SK-N-SH (cell line): ENCODE data around the gene DUSP6.

Source experiments
- EP300 ChIP-seq, 2 experiments: IDR thresholded peaks; 2 replicates each; pipeline versions ENCODE4 v1.4.0 to v1.6.1; 2012; ENCODE audit warnings: borderline replicate concordance in 1 of 2, low read depth in 1 of 2, low read length in 1 of 2
- FOSL2 ChIP-seq: IDR thresholded peaks from 2 replicates; pipeline ENCODE4 v1.4.0; 2012; ENCODE audit warnings: low read depth, mild to moderate bottlenecking, moderate library complexity, borderline replicate concordance
- FOXJ3 ChIP-seq: sonication (generic); formaldehyde crosslinking; IDR thresholded peaks from 2 replicates; pipeline ENCODE4 v1.5.1; 2020; ENCODE audit warnings: mild to moderate bottlenecking, missing genetic modification reagents
- GABPA ChIP-seq: IDR thresholded peaks from 2 replicates; pipeline ENCODE4 v1.4.0; 2012; ENCODE audit warnings: low read depth, mild to moderate bottlenecking
- JUND ChIP-seq: IDR thresholded peaks from 2 replicates; pipeline ENCODE4 v1.4.0; 2012
- POLR2AphosphoS5 ChIP-seq: IDR thresholded peaks from 2 replicates; pipeline ENCODE4 v1.6.1; 2012; ENCODE audit warnings: low read depth, low read length
- TF ChIP-seq, protein P1 (sequence below): fragments of 200-600 bp; sonication (generic); IDR thresholded peaks from 2 replicates; pipeline ENCODE4 v1.6.1; 2017; ENCODE audit warnings: antibody characterized with exemption, mild to moderate bottlenecking, moderate library complexity
- TF ChIP-seq, protein P2 (sequence below): fragments of 150-350 bp; IDR thresholded peaks from 2 replicates; pipeline ENCODE4 v1.6.1; 2017; ENCODE audit warnings: antibody characterized with exemption, low read length, low read depth, borderline replicate concordance
- TF ChIP-seq, protein P3 (sequence below): IDR thresholded peaks from 2 replicates; pipeline ENCODE4 v1.6.1; 2012; ENCODE audit warnings: mild to moderate bottlenecking, low read depth, low read length, moderate library complexity

DNA sequence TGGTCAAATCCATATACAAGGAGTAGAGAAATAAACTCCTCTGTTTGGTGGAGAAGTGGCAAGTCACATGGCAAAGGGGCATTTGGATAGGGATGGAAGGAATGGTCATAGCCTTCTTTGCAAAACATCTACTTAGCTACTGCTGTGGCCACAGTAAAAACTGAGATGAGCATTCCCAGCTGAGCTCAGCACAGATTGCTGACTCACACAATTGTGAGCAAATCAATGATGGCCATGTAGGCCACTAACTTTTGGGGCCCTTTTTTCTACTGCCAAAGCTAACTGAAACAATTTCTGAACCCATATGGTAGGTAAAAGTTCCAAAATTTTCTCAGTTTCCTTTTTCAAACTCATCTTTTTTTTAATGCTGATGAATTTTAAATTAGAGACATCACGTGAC is 31.6 kb downstream of the DUSP6 start:
- TF ChIP-seq, protein P1, sequence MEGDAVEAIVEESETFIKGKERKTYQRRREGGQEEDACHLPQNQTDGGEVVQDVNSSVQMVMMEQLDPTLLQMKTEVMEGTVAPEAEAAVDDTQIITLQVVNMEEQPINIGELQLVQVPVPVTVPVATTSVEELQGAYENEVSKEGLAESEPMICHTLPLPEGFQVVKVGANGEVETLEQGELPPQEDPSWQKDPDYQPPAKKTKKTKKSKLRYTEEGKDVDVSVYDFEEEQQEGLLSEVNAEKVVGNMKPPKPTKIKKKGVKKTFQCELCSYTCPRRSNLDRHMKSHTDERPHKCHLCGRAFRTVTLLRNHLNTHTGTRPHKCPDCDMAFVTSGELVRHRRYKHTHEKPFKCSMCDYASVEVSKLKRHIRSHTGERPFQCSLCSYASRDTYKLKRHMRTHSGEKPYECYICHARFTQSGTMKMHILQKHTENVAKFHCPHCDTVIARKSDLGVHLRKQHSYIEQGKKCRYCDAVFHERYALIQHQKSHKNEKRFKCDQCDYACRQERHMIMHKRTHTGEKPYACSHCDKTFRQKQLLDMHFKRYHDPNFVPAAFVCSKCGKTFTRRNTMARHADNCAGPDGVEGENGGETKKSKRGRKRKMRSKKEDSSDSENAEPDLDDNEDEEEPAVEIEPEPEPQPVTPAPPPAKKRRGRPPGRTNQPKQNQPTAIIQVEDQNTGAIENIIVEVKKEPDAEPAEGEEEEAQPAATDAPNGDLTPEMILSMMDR: no peak
- TF ChIP-seq POLR2AphosphoS5 (no peak), GABPA (no peak), EP300 (IDR thresholded peaks at IDR 0.05; ENCODE audit: borderline replicate concordance in 1 of 2, low read depth in 1 of 2, low read length in 1 of 2) (no peak), FOSL2 (no peak), FOXJ3 (no peak), JUND (no peak)
- TF ChIP-seq, protein P2, sequence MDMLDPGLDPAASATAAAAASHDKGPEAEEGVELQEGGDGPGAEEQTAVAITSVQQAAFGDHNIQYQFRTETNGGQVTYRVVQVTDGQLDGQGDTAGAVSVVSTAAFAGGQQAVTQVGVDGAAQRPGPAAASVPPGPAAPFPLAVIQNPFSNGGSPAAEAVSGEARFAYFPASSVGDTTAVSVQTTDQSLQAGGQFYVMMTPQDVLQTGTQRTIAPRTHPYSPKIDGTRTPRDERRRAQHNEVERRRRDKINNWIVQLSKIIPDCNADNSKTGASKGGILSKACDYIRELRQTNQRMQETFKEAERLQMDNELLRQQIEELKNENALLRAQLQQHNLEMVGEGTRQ: no peak
- TF ChIP-seq, protein P3, sequence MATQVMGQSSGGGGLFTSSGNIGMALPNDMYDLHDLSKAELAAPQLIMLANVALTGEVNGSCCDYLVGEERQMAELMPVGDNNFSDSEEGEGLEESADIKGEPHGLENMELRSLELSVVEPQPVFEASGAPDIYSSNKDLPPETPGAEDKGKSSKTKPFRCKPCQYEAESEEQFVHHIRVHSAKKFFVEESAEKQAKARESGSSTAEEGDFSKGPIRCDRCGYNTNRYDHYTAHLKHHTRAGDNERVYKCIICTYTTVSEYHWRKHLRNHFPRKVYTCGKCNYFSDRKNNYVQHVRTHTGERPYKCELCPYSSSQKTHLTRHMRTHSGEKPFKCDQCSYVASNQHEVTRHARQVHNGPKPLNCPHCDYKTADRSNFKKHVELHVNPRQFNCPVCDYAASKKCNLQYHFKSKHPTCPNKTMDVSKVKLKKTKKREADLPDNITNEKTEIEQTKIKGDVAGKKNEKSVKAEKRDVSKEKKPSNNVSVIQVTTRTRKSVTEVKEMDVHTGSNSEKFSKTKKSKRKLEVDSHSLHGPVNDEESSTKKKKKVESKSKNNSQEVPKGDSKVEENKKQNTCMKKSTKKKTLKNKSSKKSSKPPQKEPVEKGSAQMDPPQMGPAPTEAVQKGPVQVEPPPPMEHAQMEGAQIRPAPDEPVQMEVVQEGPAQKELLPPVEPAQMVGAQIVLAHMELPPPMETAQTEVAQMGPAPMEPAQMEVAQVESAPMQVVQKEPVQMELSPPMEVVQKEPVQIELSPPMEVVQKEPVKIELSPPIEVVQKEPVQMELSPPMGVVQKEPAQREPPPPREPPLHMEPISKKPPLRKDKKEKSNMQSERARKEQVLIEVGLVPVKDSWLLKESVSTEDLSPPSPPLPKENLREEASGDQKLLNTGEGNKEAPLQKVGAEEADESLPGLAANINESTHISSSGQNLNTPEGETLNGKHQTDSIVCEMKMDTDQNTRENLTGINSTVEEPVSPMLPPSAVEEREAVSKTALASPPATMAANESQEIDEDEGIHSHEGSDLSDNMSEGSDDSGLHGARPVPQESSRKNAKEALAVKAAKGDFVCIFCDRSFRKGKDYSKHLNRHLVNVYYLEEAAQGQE: no peak
